HG03045 (cell line): ENCODE results near the gene KCNT1.

Experiments used
- ATAC-seq: cut with Tn5 transposase; IDR thresholded peaks from one replicate; pipeline ENCODE4 v1.9.1; 2021; ENCODE audit warnings: mild to moderate bottlenecking, moderate library complexity; ENCODE audit not compliant: unreplicated experiment

KCNT1 gene

DNA sequence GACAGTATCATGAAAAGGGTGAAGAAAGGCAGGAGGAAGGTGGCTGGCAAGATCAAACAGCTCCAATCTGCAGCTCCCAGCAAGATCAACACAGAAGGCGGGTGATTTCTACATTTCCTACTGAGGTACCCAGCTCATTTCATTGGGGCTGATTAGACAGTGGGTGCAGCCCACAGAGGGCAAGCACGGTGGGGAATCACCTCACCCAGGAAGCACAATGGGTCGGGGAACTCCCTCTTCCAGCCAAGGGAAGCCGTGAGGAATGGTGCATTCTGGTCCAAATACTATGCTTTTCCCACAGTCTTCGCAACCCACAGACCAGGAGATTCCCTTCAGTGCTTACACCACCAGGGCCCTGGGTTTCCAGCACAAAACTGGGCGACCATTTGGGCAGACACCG, 138.6 kb downstream of the KCNT1 start:
- no peak for ATAC-seq
